HepG2 (cell line): ENCODE data around the gene TMEM63B. TPM values are rescaled to one million over a fixed set of nuclear protein-coding genes. Genes with fewer than 3 reads are reported as not detected.

Experiments used
- ETS1 ChIP-seq: sonication (generic); formaldehyde crosslinking; IDR thresholded peaks from 2 replicates; pipeline ENCODE4 v1.4.0; 2020; ENCODE audit warnings: missing genetic modification reagents
- FLYWCH1 ChIP-seq: sonication (generic); formaldehyde crosslinking; IDR thresholded peaks from 2 replicates; pipeline ENCODE4 v1.8.1; 2023; ENCODE audit warnings: mild to moderate bottlenecking, missing genetic modification reagents
- FOXA1 ChIP-seq, 2 experiments: fragments of 450-650 bp in 1 of 2; sonication (generic) in 1 of 2; formaldehyde crosslinking in 1 of 2; IDR thresholded peaks; 2 replicates each; pipeline versions ENCODE4 v1.4.0 to v1.6.1; 2016 to 2020; ENCODE audit warnings: missing genetic modification reagents in 1 of 2
- MIER3 ChIP-seq: IDR thresholded peaks from 2 replicates; pipeline ENCODE4 v1.6.1; 2016; ENCODE audit warnings: missing compliant biosample characterization, borderline replicate concordance
- NFE2 ChIP-seq: sonication (generic); formaldehyde crosslinking; IDR thresholded peaks from 2 replicates; pipeline ENCODE4 v1.4.0; 2020; ENCODE audit warnings: missing genetic modification reagents
- NFIC ChIP-seq: IDR thresholded peaks from 2 replicates; pipeline ENCODE4 v1.6.1; 2012; ENCODE audit warnings: mild to moderate bottlenecking, low read length, inconsistent platforms
- NFKBIZ ChIP-seq: IDR thresholded peaks from 2 replicates; pipeline ENCODE4 v1.6.1; 2018; ENCODE audit warnings: missing genetic modification reagents, missing compliant biosample characterization
- RFX5 ChIP-seq: IDR thresholded peaks from 2 replicates; pipeline ENCODE4 v1.6.1; 2011; ENCODE audit warnings: low read depth, low read length, improper control_type of control experiment
- TAF15 ChIP-seq: fragments of 200-400 bp; formaldehyde crosslinking; IDR thresholded peaks from one replicate; pipeline ENCODE4 v1.6.1; 2018; ENCODE audit warnings: mild to moderate bottlenecking, low read depth, low read length; ENCODE audit not compliant: poor library complexity, severe bottlenecking
- THAP8 ChIP-seq: sonication (generic); formaldehyde crosslinking; IDR thresholded peaks from 2 replicates; pipeline ENCODE4 v1.5.1; 2020; ENCODE audit warnings: missing genetic modification reagents, mild to moderate bottlenecking, borderline replicate concordance
- TRIM24 ChIP-seq: sonication (generic); formaldehyde crosslinking; IDR thresholded peaks from 2 replicates; pipeline ENCODE4 v1.8.0; 2022; ENCODE audit warnings: mild to moderate bottlenecking, missing genetic modification reagents
- ZBTB44 ChIP-seq: sonication (generic); formaldehyde crosslinking; IDR thresholded peaks from 2 replicates; pipeline ENCODE4 v1.4.0; 2020; ENCODE audit warnings: missing genetic modification reagents
- ZFYVE20 ChIP-seq: sonication (generic); formaldehyde crosslinking; IDR thresholded peaks from 2 replicates; pipeline ENCODE4 v1.8.0; 2023; ENCODE audit warnings: low read depth, mild to moderate bottlenecking, moderate library complexity, missing genetic modification reagents, borderline replicate concordance
- ZHX1 ChIP-seq: sonication (generic); formaldehyde crosslinking; IDR thresholded peaks from 2 replicates; pipeline ENCODE4 v1.8.1; 2022; ENCODE audit warnings: low read depth, mild to moderate bottlenecking, missing genetic modification reagents
- ZNF12 ChIP-seq: sonication (generic); formaldehyde crosslinking; IDR thresholded peaks from 2 replicates; pipeline ENCODE4 v1.5.0; 2020; ENCODE audit warnings: missing genetic modification reagents
- ZNF160 ChIP-seq: sonication (generic); formaldehyde crosslinking; IDR thresholded peaks from 2 replicates; pipeline ENCODE4 v1.8.0; 2022; ENCODE audit warnings: mild to moderate bottlenecking, inconsistent platforms, missing genetic modification reagents
- ZNF225 ChIP-seq: sonication (generic); formaldehyde crosslinking; IDR thresholded peaks from 2 replicates; pipeline ENCODE4 v1.4.0; 2020; ENCODE audit warnings: mild to moderate bottlenecking, missing genetic modification reagents
- ZNF274 ChIP-seq: sonication (generic); formaldehyde crosslinking; IDR thresholded peaks from 2 replicates; pipeline ENCODE4 v1.5.1; 2020; ENCODE audit warnings: mild to moderate bottlenecking, missing genetic modification reagents
- ZNF296 ChIP-seq: sonication (generic); formaldehyde crosslinking; conservative IDR thresholded peaks from 2 replicates; pipeline ENCODE4 v1.5.0; 2020; ENCODE audit warnings: mild to moderate bottlenecking, missing genetic modification reagents
- ZNF337 ChIP-seq: sonication (generic); formaldehyde crosslinking; IDR thresholded peaks from 2 replicates; pipeline ENCODE4 v1.5.1; 2020; ENCODE audit warnings: missing genetic modification reagents, low read depth, mild to moderate bottlenecking, borderline replicate concordance
- ZNF446 ChIP-seq: sonication (generic); formaldehyde crosslinking; IDR thresholded peaks from 2 replicates; pipeline ENCODE4 v1.5.0; 2020; ENCODE audit warnings: mild to moderate bottlenecking, missing genetic modification reagents
- ZNF512 ChIP-seq: sonication (generic); formaldehyde crosslinking; IDR thresholded peaks from 2 replicates; pipeline ENCODE4 v1.4.0; 2020; ENCODE audit warnings: mild to moderate bottlenecking, missing genetic modification reagents
- ZNF619 ChIP-seq: sonication (generic); formaldehyde crosslinking; IDR thresholded peaks from 2 replicates; pipeline ENCODE4 v1.4.0; 2020; ENCODE audit warnings: mild to moderate bottlenecking, missing genetic modification reagents
- ZNF776 ChIP-seq: sonication (generic); formaldehyde crosslinking; IDR thresholded peaks from 2 replicates; pipeline ENCODE4 v1.4.0; 2020; ENCODE audit warnings: mild to moderate bottlenecking, missing genetic modification reagents
- ZNF841 ChIP-seq: sonication (generic); formaldehyde crosslinking; IDR thresholded peaks from 2 replicates; pipeline ENCODE4 v1.8.1; 2023; ENCODE audit warnings: missing genetic modification reagents, borderline replicate concordance
- polyA plus RNA-seq, 8 experiments: library from polyadenylated mRNA; depleted of rRNA in 3 of 8; stranded (reverse) in 7 of 8; unstranded in 1 of 8; fragments of >200 nt; fragmentation: Illumina TruSeq in 4 of 8; extraction: Trizol in 4 of 8; gene quantifications; 2 replicates each; pipeline versions ENCODE4 v1.2.1 to v1.2.3, GENCODE V29; 2011 to 2016; ENCODE audit warnings: low read depth in 4 of 8, missing spikeins in 1 of 8, mixed read lengths in 1 of 8; ENCODE audit not compliant: insufficient read depth in 1 of 8
- total RNA-seq, 5 experiments: library from RNA; depleted of rRNA; stranded (reverse); fragments of >200 nt; fragmentation: Illumina TruSeq; extraction: Trizol; gene quantifications; 2 replicates each; pipeline ENCODE4 v1.2.3, GENCODE V29; 2016; ENCODE audit warnings: low read depth in 1 of 5

Gene TMEM63B
- total and polyA plus RNA-seq, 2 of the 13 experiments (the other 11 are each of a cell fraction or from before 2014, with no cell fraction given): 27.4 to 75.8 TPM

DNA sequence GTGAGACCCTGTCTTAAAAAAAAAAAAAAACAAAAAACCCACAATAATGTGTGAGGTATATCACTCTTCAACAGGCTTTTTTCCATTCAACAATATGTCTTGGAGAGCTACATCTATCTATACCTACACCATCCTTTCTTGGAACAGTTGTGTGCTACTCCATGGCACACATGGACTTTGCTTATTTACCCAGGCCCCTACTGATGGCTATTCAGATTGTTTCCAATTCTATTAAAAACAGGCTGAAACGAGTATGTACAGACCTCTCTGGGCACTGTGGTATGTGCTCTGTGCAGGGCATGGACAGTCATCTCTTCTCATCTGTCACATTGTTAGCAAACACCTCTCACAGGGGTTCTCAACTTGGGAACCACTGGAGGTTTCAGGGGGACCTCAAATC lies 28.2 kb upstream of the TMEM63B start (continued):
- TF ChIP-seq THAP8: no peak
- no peak for TF ChIP-seq TAF15
- no peak for TF ChIP-seq ZNF841 (CRISPR knock-in tag)
- TF ChIP-seq ZHX1 (CRISPR knock-in tag): no peak
- 0 out of 2 replicates have a peak, but pooled peaks have one; percentile 39 for TF ChIP-seq FOXA1 (IDR thresholded peaks at IDR 0.05)
- peak; percentile 85 for TF ChIP-seq FOXA1 (CRISPR knock-in tag; IDR thresholded peaks at IDR 0.05)
- TF ChIP-seq ZNF274: no peak
- no peak for TF ChIP-seq ETS1 (CRISPR knock-in tag)
- no peak for TF ChIP-seq ZNF776 (CRISPR knock-in tag)
- TF ChIP-seq NFKBIZ (CRISPR knock-in tag): no peak
- no peak for TF ChIP-seq ZNF296 (CRISPR knock-in tag)
- TF ChIP-seq ZNF160: no peak
- no peak for TF ChIP-seq ZFYVE20
- no peak for TF ChIP-seq ZBTB44 (CRISPR knock-in tag)
- TF ChIP-seq FLYWCH1 (CRISPR knock-in tag): no peak
- no peak for TF ChIP-seq ZNF512 (CRISPR knock-in tag)
- no peak for TF ChIP-seq ZNF619 (CRISPR knock-in tag)
- TF ChIP-seq NFE2 (CRISPR knock-in tag): no peak
- no peak for TF ChIP-seq ZNF337 (CRISPR knock-in tag)
- TF ChIP-seq ZNF225 (CRISPR knock-in tag): no peak
- TF ChIP-seq TRIM24: no peak
- TF ChIP-seq ZNF12 (CRISPR knock-in tag): 0 out of 2 replicates have a peak, but pooled peaks have one; percentile 17
- TF ChIP-seq NFIC: no peak
- no peak for TF ChIP-seq MIER3 (CRISPR knock-in tag)
- TF ChIP-seq ZNF446 (CRISPR knock-in tag): no peak
- no peak for TF ChIP-seq RFX5
